Measurements from ENCODE around the gene BRMS1L. TPM values are rescaled to one million over a fixed set of nuclear protein-coding genes. Genes with fewer than 3 reads are reported as not detected.

BRMS1L gene
- total and polyA plus RNA-seq, 2 of the 13 experiments (the other 11 are each of a cell fraction or from before 2014, with no cell fraction given), result 21.1 to 23.8 TPM

DNA sequence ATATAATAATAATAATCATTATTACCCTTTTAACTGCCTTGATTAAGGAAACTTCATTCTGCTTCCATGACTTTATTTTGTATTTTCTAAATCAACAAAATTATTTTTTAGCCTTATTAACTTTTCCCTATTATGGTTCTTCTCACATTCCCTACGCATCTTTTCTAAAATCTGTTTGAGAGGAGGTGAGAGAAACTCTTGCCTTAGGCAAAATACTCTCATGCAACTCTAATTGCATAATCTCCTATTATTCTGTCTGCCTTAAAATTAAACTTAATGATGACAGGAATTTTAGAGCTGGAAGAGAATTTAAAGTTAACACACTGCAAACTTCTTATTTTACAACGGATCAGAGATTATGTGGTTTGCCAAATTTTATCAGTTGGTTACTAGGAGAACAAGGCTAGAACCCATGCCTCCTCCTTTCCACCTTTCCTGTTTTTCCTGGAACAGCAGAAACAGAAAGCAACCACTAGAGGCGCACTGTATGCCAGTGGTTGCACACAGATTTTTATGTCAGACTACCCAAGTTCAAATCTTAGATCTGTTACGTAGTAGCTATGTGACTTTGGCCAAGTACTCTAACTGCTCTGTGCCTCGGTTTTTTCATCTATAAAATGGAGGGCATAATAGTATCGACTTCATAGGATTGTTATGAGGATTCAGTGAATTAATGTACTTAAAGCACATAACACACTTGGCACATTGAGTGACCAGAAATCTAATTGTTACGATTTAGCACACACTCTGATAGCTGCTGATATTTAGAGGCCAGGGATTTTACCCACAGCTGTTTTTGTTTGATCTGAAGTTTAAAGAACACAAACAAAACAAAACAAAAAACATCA, 4.3 kb upstream of the BRMS1L start (continued):
- TF ChIP-seq MAF1 (CRISPR knock-in tag; IDR thresholded peaks at IDR 0.05; ENCODE audit: borderline replicate concordance), result no peak; the same call in 1 of the 2 replicates
- TF ChIP-seq RNF2 (conservative IDR thresholded peaks at IDR 0.05; ENCODE audit: low read depth), result no peak
- TF ChIP-seq SRSF4 (IDR thresholded peaks at IDR 0.05; ENCODE audit: low read depth, low read length, poor library complexity, severe bottlenecking), result no peak
- TF ChIP-seq, protein P1, sequence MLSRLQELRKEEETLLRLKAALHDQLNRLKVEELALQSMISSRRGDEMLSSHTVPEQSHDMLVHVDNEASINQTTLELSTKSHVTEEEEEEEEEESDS (CRISPR knock-in tag; IDR thresholded peaks at IDR 0.05; ENCODE audit: borderline replicate concordance), result no peak
- TF ChIP-seq TFDP2 (CRISPR knock-in tag; IDR thresholded peaks at IDR 0.05), result no peak
- TF ChIP-seq, protein P2, sequence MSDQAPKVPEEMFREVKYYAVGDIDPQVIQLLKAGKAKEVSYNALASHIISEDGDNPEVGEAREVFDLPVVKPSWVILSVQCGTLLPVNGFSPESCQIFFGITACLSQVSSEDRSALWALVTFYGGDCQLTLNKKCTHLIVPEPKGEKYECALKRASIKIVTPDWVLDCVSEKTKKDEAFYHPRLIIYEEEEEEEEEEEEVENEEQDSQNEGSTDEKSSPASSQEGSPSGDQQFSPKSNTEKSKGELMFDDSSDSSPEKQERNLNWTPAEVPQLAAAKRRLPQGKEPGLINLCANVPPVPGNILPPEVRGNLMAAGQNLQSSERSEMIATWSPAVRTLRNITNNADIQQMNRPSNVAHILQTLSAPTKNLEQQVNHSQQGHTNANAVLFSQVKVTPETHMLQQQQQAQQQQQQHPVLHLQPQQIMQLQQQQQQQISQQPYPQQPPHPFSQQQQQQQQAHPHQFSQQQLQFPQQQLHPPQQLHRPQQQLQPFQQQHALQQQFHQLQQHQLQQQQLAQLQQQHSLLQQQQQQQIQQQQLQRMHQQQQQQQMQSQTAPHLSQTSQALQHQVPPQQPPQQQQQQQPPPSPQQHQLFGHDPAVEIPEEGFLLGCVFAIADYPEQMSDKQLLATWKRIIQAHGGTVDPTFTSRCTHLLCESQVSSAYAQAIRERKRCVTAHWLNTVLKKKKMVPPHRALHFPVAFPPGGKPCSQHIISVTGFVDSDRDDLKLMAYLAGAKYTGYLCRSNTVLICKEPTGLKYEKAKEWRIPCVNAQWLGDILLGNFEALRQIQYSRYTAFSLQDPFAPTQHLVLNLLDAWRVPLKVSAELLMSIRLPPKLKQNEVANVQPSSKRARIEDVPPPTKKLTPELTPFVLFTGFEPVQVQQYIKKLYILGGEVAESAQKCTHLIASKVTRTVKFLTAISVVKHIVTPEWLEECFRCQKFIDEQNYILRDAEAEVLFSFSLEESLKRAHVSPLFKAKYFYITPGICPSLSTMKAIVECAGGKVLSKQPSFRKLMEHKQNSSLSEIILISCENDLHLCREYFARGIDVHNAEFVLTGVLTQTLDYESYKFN (CRISPR knock-in tag; conservative IDR thresholded peaks at IDR 0.05), result no peak
- no peak for TF ChIP-seq SNRNP70 (IDR thresholded peaks at IDR 0.05; ENCODE audit: low read depth, low read length)
- TF ChIP-seq ZSCAN12 (CRISPR knock-in tag; IDR thresholded peaks at IDR 0.05), result peak; percentile 62; the same call in 1 of the 2 replicates
- no peak for TF ChIP-seq RAD51 (IDR thresholded peaks at IDR 0.05; ENCODE audit: borderline replicate concordance)
- no peak for TF ChIP-seq ZUFSP (CRISPR knock-in tag; IDR thresholded peaks at IDR 0.05; ENCODE audit: borderline replicate concordance)
- TF ChIP-seq RARG (CRISPR knock-in tag; IDR thresholded peaks at IDR 0.05; ENCODE audit: low read depth), result no peak
- TF ChIP-seq, protein P3, sequence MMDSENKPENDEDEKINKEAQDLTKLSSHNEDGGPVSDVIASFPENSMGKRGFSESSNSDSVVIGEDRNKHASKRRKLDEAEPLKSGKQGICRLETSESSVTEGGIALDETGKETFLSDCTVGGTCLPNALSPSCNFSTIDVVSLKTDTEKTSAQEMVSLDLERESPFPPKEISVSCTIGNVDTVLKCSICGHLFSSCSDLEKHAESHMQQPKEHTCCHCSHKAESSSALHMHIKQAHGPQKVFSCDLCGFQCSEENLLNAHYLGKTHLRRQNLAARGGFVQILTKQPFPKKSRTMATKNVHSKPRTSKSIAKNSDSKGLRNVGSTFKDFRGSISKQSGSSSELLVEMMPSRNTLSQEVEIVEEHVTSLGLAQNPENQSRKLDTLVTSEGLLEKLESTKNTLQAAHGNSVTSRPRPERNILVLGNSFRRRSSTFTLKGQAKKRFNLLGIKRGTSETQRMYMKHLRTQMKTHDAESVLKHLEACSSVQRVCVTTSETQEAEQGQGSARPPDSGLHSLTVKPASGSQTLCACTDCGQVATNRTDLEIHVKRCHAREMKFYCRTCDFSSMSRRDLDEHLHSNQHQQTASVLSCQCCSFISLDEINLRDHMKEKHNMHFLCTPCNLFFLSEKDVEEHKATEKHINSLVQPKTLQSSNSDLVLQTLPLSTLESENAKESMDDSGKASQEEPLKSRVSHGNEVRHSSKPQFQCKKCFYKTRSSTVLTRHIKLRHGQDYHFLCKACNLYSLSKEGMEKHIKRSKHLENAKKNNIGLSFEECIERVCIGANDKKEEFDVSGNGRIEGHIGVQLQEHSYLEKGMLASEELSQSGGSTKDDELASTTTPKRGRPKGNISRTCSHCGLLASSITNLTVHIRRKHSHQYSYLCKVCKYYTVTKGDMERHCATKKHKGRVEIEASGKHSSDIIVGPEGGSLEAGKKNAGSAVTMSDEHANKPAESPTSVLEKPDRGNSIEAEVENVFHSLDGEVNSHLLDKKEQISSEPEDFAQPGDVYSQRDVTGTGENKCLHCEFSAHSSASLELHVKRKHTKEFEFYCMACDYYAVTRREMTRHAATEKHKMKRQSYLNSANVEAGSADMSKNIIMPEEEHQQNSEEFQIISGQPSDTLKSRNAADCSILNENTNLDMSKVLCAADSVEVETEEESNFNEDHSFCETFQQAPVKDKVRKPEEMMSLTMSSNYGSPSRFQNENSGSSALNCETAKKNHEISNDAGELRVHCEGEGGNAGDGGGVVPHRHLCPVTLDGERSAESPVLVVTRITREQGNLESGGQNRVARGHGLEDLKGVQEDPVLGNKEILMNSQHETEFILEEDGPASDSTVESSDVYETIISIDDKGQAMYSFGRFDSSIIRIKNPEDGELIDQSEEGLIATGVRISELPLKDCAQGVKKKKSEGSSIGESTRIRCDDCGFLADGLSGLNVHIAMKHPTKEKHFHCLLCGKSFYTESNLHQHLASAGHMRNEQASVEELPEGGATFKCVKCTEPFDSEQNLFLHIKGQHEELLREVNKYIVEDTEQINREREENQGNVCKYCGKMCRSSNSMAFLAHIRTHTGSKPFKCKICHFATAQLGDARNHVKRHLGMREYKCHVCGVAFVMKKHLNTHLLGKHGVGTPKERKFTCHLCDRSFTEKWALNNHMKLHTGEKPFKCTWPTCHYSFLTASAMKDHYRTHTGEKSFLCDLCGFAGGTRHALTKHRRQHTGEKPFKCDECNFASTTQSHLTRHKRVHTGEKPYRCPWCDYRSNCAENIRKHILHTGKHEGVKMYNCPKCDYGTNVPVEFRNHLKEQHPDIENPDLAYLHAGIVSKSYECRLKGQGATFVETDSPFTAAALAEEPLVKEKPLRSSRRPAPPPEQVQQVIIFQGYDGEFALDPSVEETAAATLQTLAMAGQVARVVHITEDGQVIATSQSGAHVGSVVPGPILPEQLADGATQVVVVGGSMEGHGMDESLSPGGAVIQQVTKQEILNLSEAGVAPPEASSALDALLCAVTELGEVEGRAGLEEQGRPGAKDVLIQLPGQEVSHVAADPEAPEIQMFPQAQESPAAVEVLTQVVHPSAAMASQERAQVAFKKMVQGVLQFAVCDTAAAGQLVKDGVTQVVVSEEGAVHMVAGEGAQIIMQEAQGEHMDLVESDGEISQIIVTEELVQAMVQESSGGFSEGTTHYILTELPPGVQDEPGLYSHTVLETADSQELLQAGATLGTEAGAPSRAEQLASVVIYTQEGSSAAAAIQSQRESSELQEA (CRISPR knock-in tag; IDR thresholded peaks at IDR 0.05; ENCODE audit: not compliant biosample characterization), result no peak
- TF ChIP-seq KAT8 (CRISPR knock-in tag; IDR thresholded peaks at IDR 0.05), result peak; percentile 68

Measured in HepG2 (cell line).